Activated CD4-positive, alpha-beta T cell treated with anti-CD3 and anti-CD28 coated beads, Interleukin-2, amount 50 U/mL, for 4 hours (primary cell): ENCODE measurements around the gene BLM.

Experiments
- DNase-seq, 2 experiments: peaks; one replicate each; pipeline ENCODE4 v3.0.0-alpha.2; 2020

Gene BLM

GRCh38 chr15:90857883-90858443, 140.8 kb downstream of the BLM start:
- DNase-seq, result no peak

- DNase-seq, result no peak
Measured at GRCh38 chr15:90859234-90860131, 142.3 kb downstream of the BLM start.

GRCh38 chr15:90860450-90860849, 143.3 kb downstream of the BLM start:
- DNase-seq, result no peak

- DNase-seq, result no peak
Measured at GRCh38 chr15:90860942-90861675, 144.0 kb downstream of the BLM start.

- no peak for DNase-seq
Measured at GRCh38 chr15:90862487-90862886, 145.3 kb downstream of the BLM start.

- no peak for DNase-seq
Measured at GRCh38 chr15:90862964-90863778, 146.0 kb downstream of the BLM start.

GRCh38 chr15:90863987-90864386, 146.8 kb downstream of the BLM start:
- DNase-seq, result no peak

- no peak for DNase-seq
Measured at GRCh38 chr15:90864507-90864906, 147.4 kb downstream of the BLM start.

- no peak for DNase-seq
Measured at GRCh38 chr15:90865702-90866101, 148.6 kb downstream of the BLM start.
